Stimulated activated CD4-positive, alpha-beta T cell treated with anti-CD3 and anti-CD28 coated beads, Interleukin-1b, Interleukin-23, amount 100 ng/mL, for 4 hours (primary cell): Measurements from ENCODE around the gene NRSN2.

ENCODE experiments used
- DNase-seq, 2 donors: peaks; one replicate each; pipeline ENCODE4 v3.0.0-alpha.2; 2020; ENCODE audit warnings: low read depth in 2 of 2

Gene NRSN2

GRCh38 chr20:397432-398237, 50.7 kb downstream of the NRSN2 start:
- DNase-seq, result no peak

- no peak for DNase-seq
Observed at GRCh38 chr20:399182-399707, 52.3 kb downstream of the NRSN2 start.

GRCh38 chr20:400128-400453, 53.2 kb downstream of the NRSN2 start:
- no peak for DNase-seq

DNA sequence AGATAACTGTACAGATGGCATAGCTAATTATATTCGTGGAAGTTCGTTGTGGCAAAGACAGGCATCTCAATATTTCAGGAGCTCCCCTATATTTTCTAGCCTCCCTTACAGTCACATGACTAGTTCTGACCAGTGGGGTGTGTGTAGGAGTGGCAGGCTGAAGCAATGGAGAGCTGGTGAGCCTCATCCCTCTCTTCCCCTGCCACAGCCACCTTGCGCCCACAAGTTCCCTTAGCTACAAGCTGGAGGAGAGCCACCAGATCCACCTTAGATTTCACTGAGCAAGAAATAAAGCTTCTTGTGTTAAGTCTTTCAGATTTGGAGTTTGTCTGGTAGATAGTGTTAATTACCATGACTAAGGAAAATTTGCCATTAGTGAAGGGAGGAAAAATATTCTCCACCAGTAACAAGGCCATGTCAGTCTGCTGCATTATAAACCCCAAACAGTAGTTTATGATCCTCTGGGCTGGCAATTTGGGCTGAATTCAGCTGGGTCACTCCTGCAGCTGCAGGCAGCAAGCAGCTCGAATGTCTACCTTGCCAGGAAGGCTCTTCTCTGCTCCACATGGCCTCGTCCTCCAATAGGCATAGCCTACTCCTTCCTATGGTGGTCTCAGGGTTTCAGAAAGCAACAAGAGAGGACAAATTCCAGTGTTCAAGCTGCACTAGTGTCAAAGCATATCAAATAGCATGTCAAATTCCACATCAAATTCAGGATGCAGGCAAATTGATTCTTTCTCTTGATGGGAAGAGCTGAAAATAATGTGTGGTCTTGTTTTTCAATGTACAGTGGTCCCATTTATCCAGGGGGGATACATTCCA, 53.8 kb downstream of the NRSN2 start:
- DNase-seq, result no peak

DNA sequence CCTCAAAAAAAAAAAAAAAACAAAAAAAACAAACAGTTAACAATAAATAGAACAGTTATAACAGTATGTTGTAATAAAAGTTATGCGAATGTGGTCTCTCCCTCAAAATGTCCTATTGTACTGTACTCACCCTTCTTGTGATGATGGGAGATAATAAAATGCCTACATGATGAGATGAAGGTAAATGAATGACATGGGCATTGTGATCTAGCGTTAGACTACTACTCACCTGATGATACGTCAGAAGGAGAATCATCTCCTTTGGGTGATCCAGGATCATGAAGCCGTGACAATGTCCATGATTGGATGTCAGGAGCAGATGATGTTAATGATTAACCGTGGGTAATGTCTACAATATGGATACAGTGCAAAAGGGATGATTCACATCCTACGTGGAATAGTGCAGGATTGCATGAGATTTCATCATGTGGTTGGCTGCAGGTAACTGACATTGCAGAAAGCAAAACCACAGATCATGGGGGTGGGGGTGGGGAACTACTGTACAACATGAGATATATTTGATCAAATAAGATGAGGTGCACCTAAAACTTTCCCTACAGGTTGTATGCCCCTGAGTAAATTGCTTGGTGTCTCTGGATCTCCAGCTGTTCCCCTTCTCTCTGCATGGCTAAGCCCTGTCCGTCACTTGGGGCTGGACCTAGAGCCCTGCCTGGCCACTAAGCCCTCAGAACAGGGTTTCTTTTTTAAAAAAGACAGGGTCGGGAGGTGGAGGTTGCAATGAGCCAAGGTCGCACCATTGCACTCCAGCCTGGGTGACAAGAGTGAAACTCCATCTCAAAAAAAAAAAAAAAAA, 55.0 kb downstream of the NRSN2 start:
- DNase-seq, result no peak

GRCh38 chr20:402496-402885, 55.6 kb downstream of the NRSN2 start:
- DNase-seq, result no peak

DNA sequence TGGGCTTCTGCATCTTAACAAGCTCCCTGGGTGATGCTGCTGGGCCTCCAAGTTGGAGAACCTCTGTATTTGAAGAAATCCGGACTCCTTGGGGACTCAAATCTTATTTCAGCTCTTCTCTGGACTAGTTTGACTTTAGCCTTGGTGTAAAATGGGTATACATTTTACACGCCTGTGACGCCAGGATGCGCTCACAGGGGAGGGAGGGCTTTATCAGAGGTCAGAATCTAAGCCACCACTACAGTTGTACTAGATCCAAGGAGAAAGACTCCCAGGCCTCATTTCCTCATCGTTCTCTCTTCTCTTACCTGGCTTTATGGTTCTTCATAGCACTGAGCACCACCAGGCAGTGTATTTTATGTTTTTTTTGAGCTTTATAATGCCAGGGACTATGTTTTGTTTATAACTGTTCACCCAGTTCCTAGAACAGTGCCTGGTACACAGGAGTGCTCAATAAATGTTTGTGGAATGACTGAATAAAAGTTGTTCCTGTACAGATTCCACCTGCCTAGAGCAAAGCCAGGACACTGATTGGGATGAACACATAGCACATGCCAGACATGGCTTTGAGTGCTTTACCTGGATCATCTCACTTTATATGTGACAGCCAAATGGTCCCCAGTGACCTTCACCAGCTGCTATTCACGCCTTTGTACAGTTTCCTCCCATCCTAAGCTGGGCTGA, 56.1 kb downstream of the NRSN2 start:
- no peak for DNase-seq

DNA sequence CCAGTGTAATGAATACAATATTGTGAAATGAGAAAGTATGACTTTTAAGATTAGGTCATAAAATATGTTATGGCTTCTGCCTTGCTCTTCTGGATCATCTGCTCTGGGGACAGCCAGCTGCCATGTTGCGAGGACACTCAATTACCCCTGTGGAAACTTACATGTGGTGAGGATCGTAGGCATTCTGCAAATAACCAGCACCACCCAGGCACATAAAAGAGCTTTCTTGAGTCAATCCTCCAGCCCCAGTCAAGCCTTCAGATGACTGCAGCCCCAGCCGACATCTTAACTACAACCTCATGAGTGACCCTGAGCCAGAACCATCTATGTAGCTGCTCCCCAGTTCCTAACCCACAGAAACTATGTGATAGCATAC, 56.7 kb downstream of the NRSN2 start:
- no peak for DNase-seq

DNA sequence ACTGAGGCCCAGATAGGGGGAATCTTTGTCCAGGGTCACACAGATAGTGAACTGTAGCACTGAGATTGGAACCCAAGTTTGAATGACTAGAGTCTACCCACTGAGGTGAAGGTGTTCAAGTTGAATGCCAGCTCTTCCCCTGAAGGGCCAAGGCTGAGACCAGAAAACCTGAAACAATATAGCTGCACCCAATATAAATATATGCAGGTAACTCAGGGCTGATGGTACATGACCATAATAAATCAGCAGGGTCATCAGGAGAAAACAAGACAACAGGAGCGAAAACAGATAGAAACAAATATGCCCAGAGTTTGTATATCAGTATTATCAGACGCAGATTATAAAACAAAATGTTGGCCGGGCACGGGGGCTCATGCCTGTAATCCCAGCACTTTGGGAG, 57.2 kb downstream of the NRSN2 start:
- no peak for DNase-seq
